H1 (cell line): ENCODE data around the gene MITF. TPM values are rescaled to one million over a fixed set of nuclear protein-coding genes. Genes with fewer than 3 reads are reported as not detected.

Experiments
- CTCF ChIA-PET: fragments of 300-600 bp; sonication (Branson Sonifier 250); formaldehyde crosslinking; loops from one replicate; lab custom pipeline; 2021; ENCODE audit not compliant: partially characterized antibody; lab: Charles Lee
- POLR2A ChIA-PET: fragments of 300-600 bp; sonication (Branson Sonifier 250); formaldehyde crosslinking; loops from one replicate; lab custom pipeline; 2021; ENCODE audit warnings: inconsistent platforms; ENCODE audit not compliant: partially characterized antibody; lab: Charles Lee
- DNase-seq, 2 experiments: peaks; one replicate each; pipeline versions ENCODE4 v3.0.0 to v3.0.0-alpha.2; 2010 to 2022; ENCODE audit warnings: low spot score in 2 of 2, low read depth in 1 of 2, mixed read lengths in 1 of 2
- FAIRE-seq: peaks from 2 replicates; lab custom pipeline; 2011; peaks lifted over from hg19 to GRCh38; lab: Jason Lieb, UNC
- H2AFZ ChIP-seq: 2 replicates; pipeline ENCODE4 v1.8.1; 2012; ENCODE audit warnings: low read length, inconsistent platforms
- H2AK5ac ChIP-seq: 2 replicates; pipeline ENCODE4 v1.6.1; 2013; ENCODE audit warnings: low read depth, low read length
- H2BK120ac ChIP-seq: replicated peaks from 2 replicates; pipeline ENCODE3; 2013; ENCODE audit warnings: low read depth, low read length, inconsistent platforms
- H2BK12ac ChIP-seq: 2 replicates; pipeline ENCODE4 v1.6.1; 2013; ENCODE audit warnings: low read depth, low read length
- H2BK15ac ChIP-seq: 2 replicates; pipeline ENCODE4 v1.6.1; 2013; ENCODE audit warnings: low read length
- H2BK20ac ChIP-seq: 2 replicates; pipeline ENCODE4 v1.6.1; 2013; ENCODE audit warnings: low read length
- H2BK5ac ChIP-seq: 2 replicates; pipeline ENCODE4 v1.6.1; 2013; ENCODE audit warnings: low read depth, low read length
- H3K14ac ChIP-seq: 2 replicates; pipeline ENCODE4 v1.6.1; 2013; ENCODE audit warnings: inconsistent platforms; ENCODE audit not compliant: insufficient read length
- H3K18ac ChIP-seq: 2 replicates; pipeline ENCODE4 v1.6.1; 2013; ENCODE audit warnings: low read length; ENCODE audit errors: extremely low read depth
- H3K23ac ChIP-seq: 2 replicates; pipeline ENCODE4 v1.6.1; 2013; ENCODE audit warnings: inconsistent platforms; ENCODE audit not compliant: insufficient read length
- H3K23me2 ChIP-seq: 2 replicates; pipeline ENCODE4 v1.6.1; 2013; ENCODE audit warnings: low read depth, low read length
- H3K27ac ChIP-seq: 2 replicates; pipeline ENCODE4 v1.6.1; 2011; ENCODE audit warnings: low read depth, low read length, inconsistent platforms
- H3K27me3 ChIP-seq, 4 experiments: replicated peaks in 1 of 4; 1 replicate in 1 of 4; 2 replicates in 3 of 4; pipeline versions ENCODE4 v1.6.1 to v1.8.1; 2011 to 2013; ENCODE audit warnings: low read length in 3 of 4, mild to moderate bottlenecking in 3 of 4, inconsistent platforms in 2 of 4, mixed read lengths in 2 of 4, moderate library complexity in 1 of 4; ENCODE audit not compliant: control insufficient read depth in 3 of 4, insufficient read depth in 3 of 4; ENCODE audit errors: extremely low read depth in 1 of 4
- H3K36me3 ChIP-seq, 4 experiments: 2 replicates each; pipeline versions ENCODE4 v1.6.1 to v1.8.1; 2011 to 2013; ENCODE audit warnings: mild to moderate bottlenecking in 4 of 4, low read length in 3 of 4, moderate library complexity in 2 of 4, control low read depth in 1 of 4, inconsistent platforms in 1 of 4; ENCODE audit not compliant: insufficient read depth in 4 of 4, control insufficient read depth in 2 of 4
- H3K4ac ChIP-seq: replicated peaks from 2 replicates; pipeline ENCODE3; 2013; ENCODE audit warnings: low read length, low read depth, mixed read lengths, inconsistent platforms; ENCODE audit not compliant: insufficient read length
- H3K4me1 ChIP-seq, 4 experiments: replicated peaks in 1 of 4; 1 replicate in 1 of 4; 2 replicates in 3 of 4; pipeline versions ENCODE4 v1.6.1 to v1.8.1; 2011 to 2013; ENCODE audit warnings: low read length in 3 of 4, inconsistent platforms in 2 of 4, mixed read lengths in 1 of 4; ENCODE audit not compliant: insufficient read depth in 4 of 4, control insufficient read depth in 3 of 4
- H3K4me2 ChIP-seq, 2 experiments: 2 replicates each; pipeline versions ENCODE4 v1.6.1 to v1.8.1; 2011 to 2013; ENCODE audit warnings: low read depth in 2 of 2, low read length in 2 of 2, control low read depth in 1 of 2, inconsistent platforms in 1 of 2, mild to moderate bottlenecking in 1 of 2; ENCODE audit not compliant: insufficient read depth in 1 of 2
- H3K4me3 ChIP-seq, 4 experiments: fragments of 200-600, 300-600 bp in 1 of 4; sonication (generic), shearing (Covaris generic), sonication (Bioruptor Twin) in 1 of 4; 2 replicates each; pipeline versions ENCODE4 v1.5.1 to v1.8.1; 2011 to 2016; ENCODE audit warnings: low read length in 4 of 4, low read depth in 3 of 4, control low read depth in 2 of 4, inconsistent platforms in 2 of 4, mild to moderate bottlenecking in 2 of 4, mixed read lengths in 1 of 4, moderate library complexity in 1 of 4; ENCODE audit not compliant: insufficient read depth in 2 of 4; ENCODE audit errors: extremely low read depth in 1 of 4
- H3K56ac ChIP-seq: replicated peaks from 2 replicates; pipeline ENCODE3; 2013; ENCODE audit warnings: low read depth, mild to moderate bottlenecking, mixed read lengths, low read length, inconsistent platforms; ENCODE audit not compliant: insufficient read length
- H3K79me1 ChIP-seq: 2 replicates; pipeline ENCODE4 v1.6.1; 2013; ENCODE audit warnings: low read depth, low read length, control low read depth
- H3K79me2 ChIP-seq, 2 experiments: 2 replicates each; pipeline versions ENCODE4 v1.6.1 to v1.8.1; 2012 to 2013; ENCODE audit warnings: low read length in 2 of 2, mild to moderate bottlenecking in 2 of 2, inconsistent platforms in 1 of 2; ENCODE audit not compliant: insufficient read depth in 2 of 2, control insufficient read depth in 1 of 2
- H3K9ac ChIP-seq, 4 experiments: replicated peaks in 1 of 4; 1 replicate in 1 of 4; 2 replicates in 3 of 4; pipeline versions ENCODE4 v1.6.1 to v1.8.1; 2011 to 2013; ENCODE audit warnings: low read depth in 3 of 4, low read length in 3 of 4, control low read depth in 2 of 4, mild to moderate bottlenecking in 2 of 4, moderate library complexity in 2 of 4, inconsistent platforms in 1 of 4; ENCODE audit errors: extremely low read depth in 1 of 4
- H3K9me3 ChIP-seq, 2 experiments: 2 replicates each; pipeline versions ENCODE4 v1.6.1 to v1.8.1; 2012 to 2013; ENCODE audit warnings: mild to moderate bottlenecking in 2 of 2, moderate library complexity in 2 of 2, control low read depth in 1 of 2, inconsistent platforms in 1 of 2, low read depth in 1 of 2, low read length in 1 of 2, mixed read lengths in 1 of 2; ENCODE audit not compliant: insufficient read depth in 2 of 2
- H4K20me1 ChIP-seq, 2 experiments: replicated peaks in 1 of 2; 2 replicates each; pipeline versions ENCODE3 to v1.8.1; 2011 to 2013; ENCODE audit warnings: inconsistent platforms in 2 of 2, low read length in 2 of 2, mild to moderate bottlenecking in 1 of 2; ENCODE audit not compliant: insufficient read depth in 2 of 2, control insufficient read depth in 1 of 2
- H4K5ac ChIP-seq: 2 replicates; pipeline ENCODE4 v1.6.1; 2013; ENCODE audit warnings: low read length, low read depth, mixed read lengths, inconsistent platforms; ENCODE audit not compliant: insufficient read length
- H4K8ac ChIP-seq: 2 replicates; pipeline ENCODE4 v1.8.0; 2013; ENCODE audit warnings: mild to moderate bottlenecking, moderate library complexity, low read length, inconsistent platforms; ENCODE audit not compliant: insufficient read depth; ENCODE audit errors: extremely low read depth
- H4K91ac ChIP-seq: replicated peaks from 2 replicates; pipeline ENCODE3; 2013; ENCODE audit warnings: low read length, mixed read lengths, inconsistent platforms; ENCODE audit not compliant: insufficient read length
- CTBP2 ChIP-seq: IDR thresholded peaks from 2 replicates; pipeline ENCODE4 v1.7.0; 2011; ENCODE audit warnings: borderline replicate concordance, mild to moderate bottlenecking, moderate library complexity, mixed read lengths, low read length; ENCODE audit not compliant: insufficient read depth, insufficient read length
- E2F6 ChIP-seq: IDR thresholded peaks from 2 replicates; pipeline ENCODE4 v1.6.1; 2012; ENCODE audit warnings: inconsistent platforms
- EGR1 ChIP-seq: IDR thresholded peaks from 2 replicates; pipeline ENCODE4 v1.6.1; 2011; ENCODE audit warnings: low read depth, low read length, borderline replicate concordance
- JUN ChIP-seq: IDR thresholded peaks from 2 replicates; pipeline ENCODE4 v1.6.1; 2011; ENCODE audit warnings: low read depth, mild to moderate bottlenecking, improper control_type of control experiment, low read length
- JUND ChIP-seq: IDR thresholded peaks from 2 replicates; pipeline ENCODE4 v1.6.1; 2011; ENCODE audit warnings: mild to moderate bottlenecking, improper control_type of control experiment, low read length
- KDM1A ChIP-seq: fragments of 200-600, 300-600 bp; sonication (generic); IDR thresholded peaks from 2 replicates; pipeline ENCODE4 v1.7.1; 2016; ENCODE audit warnings: mild to moderate bottlenecking, low read length, borderline replicate concordance
- KDM5A ChIP-seq: fragments of 200-600 bp; IDR thresholded peaks from 2 replicates; pipeline ENCODE4 v1.7.1; 2012; ENCODE audit warnings: mild to moderate bottlenecking, low read length, inconsistent platforms, mixed read lengths
- NANOG ChIP-seq: IDR thresholded peaks from 2 replicates; pipeline ENCODE4 v1.6.1; 2011; ENCODE audit warnings: low read length, low read depth, mild to moderate bottlenecking, inconsistent platforms; ENCODE audit not compliant: insufficient read depth, poor library complexity, severe bottlenecking
- POLR2A ChIP-seq, 2 experiments: IDR thresholded peaks; 1 replicate in 1 of 2; 2 replicates in 1 of 2; pipeline ENCODE4 v1.6.1; 2011; ENCODE audit warnings: low read depth in 2 of 2, low read length in 2 of 2, mild to moderate bottlenecking in 2 of 2; ENCODE audit errors: control extremely low read depth in 1 of 2
- POLR2AphosphoS5 ChIP-seq: IDR thresholded peaks from 2 replicates; pipeline ENCODE4 v1.6.1; 2011; ENCODE audit warnings: low read depth, low read length
- SIN3A ChIP-seq, 2 experiments: IDR thresholded peaks in 1 of 2; conservative IDR thresholded peaks in 1 of 2; 2 replicates each; pipeline ENCODE4 v1.6.1; 2011 to 2012; ENCODE audit warnings: low read length in 2 of 2, improper control_type of control experiment in 1 of 2, low read depth in 1 of 2, mild to moderate bottlenecking in 1 of 2
- SIRT6 ChIP-seq: IDR thresholded peaks from one replicate; pipeline ENCODE4 v1.7.1; 2012; ENCODE audit warnings: low read length, inconsistent platforms
- SP2 ChIP-seq: IDR thresholded peaks from 2 replicates; pipeline ENCODE4 v1.6.1; 2012; ENCODE audit warnings: mild to moderate bottlenecking, low read length, inconsistent platforms
- SRF ChIP-seq: IDR thresholded peaks from 2 replicates; pipeline ENCODE4 v1.6.1; 2011; ENCODE audit warnings: mild to moderate bottlenecking, low read depth, low read length, moderate library complexity
- TAF1 ChIP-seq: IDR thresholded peaks from 2 replicates; pipeline ENCODE4 v1.6.1; 2011; ENCODE audit warnings: mild to moderate bottlenecking, low read depth, low read length
- TBP ChIP-seq: IDR thresholded peaks from 2 replicates; pipeline ENCODE4 v1.6.1; 2011; ENCODE audit warnings: low read depth, low read length, improper control_type of control experiment
- WGBS, 2 experiments: shearing (Covaris generic) in 1 of 2; methylation state at CpG; one replicate each; pipeline versions ENCODE4 v1.1.6 to v1.1.7; 2013 to 2015; ENCODE audit warnings: low lambda C conversion rate in 2 of 2, mixed read lengths in 2 of 2, inconsistent platforms in 1 of 2, low coverage in 1 of 2, missing lambda C conversion rate in 1 of 2; ENCODE audit not compliant: insufficient replicate concordance in 2 of 2, insufficient coverage in 1 of 2, insufficient read length in 1 of 2; ENCODE audit errors: extremely low coverage in 1 of 2, missing lambda C conversion rate in 1 of 2; 5-methylcytosine and 5-hydroxymethylcytosine counted together
- polyA plus RNA-seq, 7 experiments: library from polyadenylated mRNA; depleted of rRNA in 3 of 7; stranded (reverse) in 5 of 7; unstranded in 2 of 7; fragments of >200 nt in 5 of 7; fragments of 200-250 nt in 2 of 7; gene quantifications; 1 replicate in 5 of 7; 2 replicates in 1 of 7; 4 replicates in 1 of 7; pipeline versions ENCODE4 v1.2.1 to v1.2.3, GENCODE V29; 2011 to 2013; ENCODE audit warnings: missing spikeins in 2 of 7, mixed read lengths in 2 of 7
- total RNA-seq: library from RNA; stranded (reverse); fragmentation: NEBNext Ultra II Directional; extraction: Animal tissue kit (Norgen Biotek cat#: 25700); gene quantifications from 2 replicates; pipeline ENCODE4 v1.2.1, GENCODE V29; 2021

The MITF gene
- total and polyA plus RNA-seq, 2 of the 8 experiments (the other 6 are each of a cell fraction or from before 2014, with no cell fraction given): 0.53 to 1.4 TPM

GRCh38 chr3:69970827-69971226 is 231.6 kb downstream of the MITF start:
- H3K9ac ChIP-seq: no peak overlapping the region
- FAIRE-seq: no peak
- no peak overlapping the region for H3K4me3 ChIP-seq
- no peaks in the 10 kb centered on the region for H3K36me3 ChIP-seq
- no peak overlapping the region for H2AFZ ChIP-seq
- H2AK5ac ChIP-seq: no peak overlapping the region
- no peak for DNase-seq
- POLR2A ChIA-PET: no interaction called here
- H3K9me3 ChIP-seq: no peaks in the 10 kb centered on the region
- no peak overlapping the region for H3K14ac ChIP-seq
- WGBS, 2 experiments: 89% methylated on average over 5 of the region's 5 CpGs; no CpG with 5 or more reads in 1 of the 2 experiments
- no peak overlapping the region for H4K8ac ChIP-seq
- H4K5ac ChIP-seq: no peak overlapping the region
- no peak overlapping the region for H2BK12ac ChIP-seq
- H4K20me1 ChIP-seq: no peaks in the 10 kb centered on the region
- H3K79me2 ChIP-seq: no peaks in the 10 kb centered on the region
- H3K23me2 ChIP-seq: no peaks in the 10 kb centered on the region
- no peak overlapping the region for H2BK20ac ChIP-seq
- no peak overlapping the region for H3K4ac ChIP-seq
- H3K23ac ChIP-seq: no peak overlapping the region
- no peak overlapping the region for H4K91ac ChIP-seq
- CTCF ChIA-PET: no interaction called here
- H2BK15ac ChIP-seq: no peak overlapping the region
- no peak overlapping the region for H2BK5ac ChIP-seq
- no peak overlapping the region for H3K4me2 ChIP-seq
- H3K56ac ChIP-seq: no peak overlapping the region
- no peak overlapping the region for H2BK120ac ChIP-seq
- no peaks in the 10 kb centered on the region for H3K4me1 ChIP-seq
- H3K27ac ChIP-seq: no peak overlapping the region
- no peaks in the 10 kb centered on the region for H3K79me1 ChIP-seq
- no peak overlapping the region for H3K18ac ChIP-seq
- H3K27me3 ChIP-seq: no peaks in the 10 kb centered on the region
- TF ChIP-seq TAF1: no peak
- no peak for TF ChIP-seq SP2
- TF ChIP-seq KDM5A: no peak
- TF ChIP-seq POLR2A (IDR thresholded peaks at IDR 0.05; ENCODE audit: control extremely low read depth in 1 of 2, low read depth in 2 of 2, low read length in 2 of 2): no peak
- TF ChIP-seq TBP: no peak
- no peak for TF ChIP-seq KDM1A
- TF ChIP-seq SRF: no peak
- no peak for TF ChIP-seq POLR2AphosphoS5
- no peak for TF ChIP-seq CTBP2
- no peak for TF ChIP-seq SIRT6
- TF ChIP-seq JUN: no peak
- TF ChIP-seq E2F6: no peak
- no peak for TF ChIP-seq JUND
- no peak for TF ChIP-seq NANOG
- TF ChIP-seq SIN3A (conservative IDR thresholded peaks at IDR 0.05 in 1 of 2, IDR thresholded peaks at IDR 0.05 in 1 of 2; ENCODE audit: low read depth in 1 of 2, low read length in 2 of 2): no peak
- no peak for TF ChIP-seq EGR1
